HuH-7 (cell line): ENCODE results near the gene GSTO2.

ENCODE experiments used
- DNase-seq: peaks from one replicate; pipeline ENCODE4 v3.0.0; 2011; ENCODE audit warnings: low spot score

GSTO2 gene

GRCh38 chr10:104340641-104341040 lies 71.7 kb downstream of the GSTO2 start:
- DNase-seq: no peak

- DNase-seq: no peak
Measured at GRCh38 chr10:104342941-104343411, 74.0 kb downstream of the GSTO2 start.

- no peak for DNase-seq
Measured at GRCh38 chr10:104344219-104344618, 75.2 kb downstream of the GSTO2 start.

- DNase-seq: no peak
Measured at GRCh38 chr10:104345515-104345914, 76.5 kb downstream of the GSTO2 start.

- DNase-seq: no peak
Measured at GRCh38 chr10:104345941-104346340, 77.0 kb downstream of the GSTO2 start.

GRCh38 chr10:104347295-104348045 lies 78.5 kb downstream of the GSTO2 start:
- DNase-seq: no peak

- no peak for DNase-seq
Measured at GRCh38 chr10:104348601-104349000, 79.6 kb downstream of the GSTO2 start.

- no peak for DNase-seq
Measured at GRCh38 chr10:104349623-104350126, 80.7 kb downstream of the GSTO2 start.

- no peak for DNase-seq
Measured at GRCh38 chr10:104350127-104350635, 81.2 kb downstream of the GSTO2 start.

- DNase-seq: no peak
Measured at GRCh38 chr10:104351061-104351702, 82.2 kb downstream of the GSTO2 start.

GRCh38 chr10:104351919-104352318 lies 82.9 kb downstream of the GSTO2 start:
- DNase-seq: no peak

GRCh38 chr10:104353325-104354048 lies 84.5 kb downstream of the GSTO2 start, which contains the start of gene CFAP58:
Gene CFAP58, plus strand, starts transcription at chr10:104353833. Its CDS starts 65 bp downstream, at chr10:104353898.
- DNase-seq: peak; percentile 63
